GM19324 (cell line): ENCODE data around the gene TDRD9.

Experiments used
- ATAC-seq: cut with Tn5 transposase; IDR thresholded peaks from one replicate; pipeline ENCODE4 v1.9.1; 2021; ENCODE audit warnings: mild to moderate bottlenecking, moderate library complexity; ENCODE audit not compliant: unreplicated experiment, low FRiP score

Gene TDRD9

GRCh38 chr14:104099096-104100041, 171.1 kb downstream of the TDRD9 start:
- no peak for ATAC-seq

- no peak for ATAC-seq
Observed at GRCh38 chr14:104100171-104101085, 172.2 kb downstream of the TDRD9 start.

DNA sequence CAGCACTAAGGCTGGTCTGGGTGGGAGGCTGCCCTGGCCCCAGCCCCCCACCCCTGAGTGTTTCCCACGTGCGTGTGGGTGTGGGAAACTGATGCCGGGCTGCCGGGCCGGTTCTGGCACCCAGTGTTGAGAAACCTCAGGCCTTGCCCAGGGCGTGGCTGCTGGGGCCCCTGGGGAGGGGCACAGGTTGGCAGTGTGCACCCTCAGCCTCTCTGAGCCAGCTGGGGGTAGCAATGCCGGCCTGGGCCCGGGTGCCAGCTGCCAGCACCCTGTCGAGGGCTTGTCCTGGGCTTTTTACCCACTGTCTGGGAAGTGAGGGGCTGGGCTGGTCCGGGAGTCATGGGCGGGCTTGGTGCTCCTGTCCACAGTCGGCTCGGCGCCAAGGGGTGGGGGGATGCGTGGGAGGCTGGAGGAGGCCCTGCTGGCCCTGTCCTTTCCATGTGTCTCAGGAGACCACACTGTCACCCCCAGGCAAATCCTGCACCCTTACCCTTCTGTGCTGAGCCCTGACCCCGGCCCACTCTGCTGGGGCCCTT, 172.9 kb downstream of the TDRD9 start:
- no peak for ATAC-seq

GRCh38 chr14:104101651-104102281, 173.5 kb downstream of the TDRD9 start:
- ATAC-seq, result no peak
